HepG2 (cell line): Measurements from ENCODE around the gene LRPPRC. TPM values are rescaled to one million over a fixed set of nuclear protein-coding genes. Genes with fewer than 3 reads are reported as not detected.
A peak's percentile ranks its signal among the peaks of the same experiment; 100 is the strongest.

Source experiments
- CSRNP1 ChIP-seq: sonication (generic); formaldehyde crosslinking; IDR thresholded peaks from 2 replicates; pipeline ENCODE4 v1.8.1; 2023; ENCODE audit warnings: mild to moderate bottlenecking, missing genetic modification reagents
- DZIP1 ChIP-seq: sonication (generic); formaldehyde crosslinking; IDR thresholded peaks from 2 replicates; pipeline ENCODE4 v1.5.0; 2020; ENCODE audit warnings: mild to moderate bottlenecking, missing genetic modification reagents
- ZBTB49 ChIP-seq: sonication (generic); formaldehyde crosslinking; IDR thresholded peaks from 2 replicates; pipeline ENCODE4 v1.4.0; 2020; ENCODE audit warnings: missing genetic modification reagents, borderline replicate concordance
- ZHX2 ChIP-seq, 2 experiments: sonication (generic) in 1 of 2; formaldehyde crosslinking in 1 of 2; IDR thresholded peaks; 2 replicates each; pipeline versions ENCODE4 v1.6.1 to v1.9.0; 2014 to 2022; ENCODE audit warnings: antibody characterized with exemption in 1 of 2, borderline replicate concordance in 1 of 2, inconsistent platforms in 1 of 2, low read depth in 1 of 2, missing genetic modification reagents in 1 of 2
- ZNF512B ChIP-seq: sonication (generic); formaldehyde crosslinking; IDR thresholded peaks from 2 replicates; pipeline ENCODE4 v1.5.1; 2020; ENCODE audit warnings: missing genetic modification reagents, mild to moderate bottlenecking, borderline replicate concordance
- polyA plus RNA-seq, 8 experiments: library from polyadenylated mRNA; depleted of rRNA in 3 of 8; stranded (reverse) in 7 of 8; unstranded in 1 of 8; fragments of >200 nt; fragmentation: Illumina TruSeq in 4 of 8; extraction: Trizol in 4 of 8; gene quantifications; 2 replicates each; pipeline versions ENCODE4 v1.2.1 to v1.2.3, GENCODE V29; 2011 to 2016; ENCODE audit warnings: low read depth in 4 of 8, missing spikeins in 1 of 8, mixed read lengths in 1 of 8; ENCODE audit not compliant: insufficient read depth in 1 of 8
- total RNA-seq, 5 experiments: library from RNA; depleted of rRNA; stranded (reverse); fragments of >200 nt; fragmentation: Illumina TruSeq; extraction: Trizol; gene quantifications; 2 replicates each; pipeline ENCODE4 v1.2.3, GENCODE V29; 2016; ENCODE audit warnings: low read depth in 1 of 5

LRPPRC gene
- total and polyA plus RNA-seq, 2 of the 13 experiments (the other 11 are each of a cell fraction or from before 2014, with no cell fraction given): 117 to 167 TPM

- TF ChIP-seq ZHX2 (IDR thresholded peaks at IDR 0.05; ENCODE audit: low read depth): no peak
- TF ChIP-seq ZHX2 (CRISPR knock-in tag; IDR thresholded peaks at IDR 0.05; ENCODE audit: borderline replicate concordance): no peak
- TF ChIP-seq ZBTB49 (CRISPR knock-in tag): no peak
- TF ChIP-seq ZNF512B (CRISPR knock-in tag): peak; percentile 87; the same call in 1 of the 2 replicates
- TF ChIP-seq DZIP1 (CRISPR knock-in tag): 0 out of 2 replicates have a peak, but pooled peaks have one; percentile 48
- 0 out of 2 replicates have a peak, but pooled peaks have one; percentile 46 for TF ChIP-seq CSRNP1 (CRISPR knock-in tag)
These were observed 114.8 kb downstream of the LRPPRC start (continued) for GRCh38 chr2:43880952-43881351.
